ENCODE data around the gene NUP93.

The NUP93 gene

DNA sequence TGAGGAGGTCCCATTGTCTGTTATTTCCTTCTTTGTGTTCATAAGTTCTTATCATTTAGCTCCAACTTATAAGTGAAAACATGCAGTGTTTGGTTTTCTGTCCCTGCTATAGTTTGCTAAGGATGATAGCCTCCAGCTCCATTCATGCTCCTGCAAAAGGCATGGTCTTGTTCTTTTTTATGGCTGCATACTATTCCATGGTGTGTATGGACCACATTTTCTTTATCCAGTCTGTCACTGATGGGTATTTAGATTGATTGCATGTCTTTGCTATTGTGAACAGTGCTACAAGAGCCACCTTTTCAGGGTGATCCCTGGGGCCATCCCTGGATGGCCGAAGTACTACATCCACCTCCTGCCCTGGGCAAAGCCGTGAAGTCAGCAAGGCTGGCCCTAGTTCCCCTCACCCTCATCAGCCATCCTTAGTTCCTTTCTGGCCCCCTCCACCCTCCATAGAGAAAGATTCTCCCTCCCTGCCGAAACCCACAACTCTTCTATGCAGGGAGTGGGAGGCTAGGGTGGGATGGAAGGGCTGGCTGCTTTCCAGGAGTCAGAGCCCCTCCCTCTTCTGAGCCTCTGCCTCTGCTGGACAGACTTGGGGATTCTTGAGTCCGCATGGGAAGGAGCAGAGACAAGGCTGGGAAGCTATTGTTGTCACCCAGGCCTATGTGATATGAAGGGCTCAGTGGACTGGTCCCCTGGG is 39.4 kb upstream of the NUP93 start:
- peak in 1 of 2 donors; percentile 32 for DNase-seq
- peaks cover 0 to 10% (median 0%) of the 10 kb centered on the region in 3 donors for H3K9me3 ChIP-seq
- peaks cover 0 to 3% of the 10 kb centered on the region in 2 donors for H3K27me3 ChIP-seq
- no peak overlapping the region for H3K27ac ChIP-seq
- TF ChIP-seq, protein P1, sequence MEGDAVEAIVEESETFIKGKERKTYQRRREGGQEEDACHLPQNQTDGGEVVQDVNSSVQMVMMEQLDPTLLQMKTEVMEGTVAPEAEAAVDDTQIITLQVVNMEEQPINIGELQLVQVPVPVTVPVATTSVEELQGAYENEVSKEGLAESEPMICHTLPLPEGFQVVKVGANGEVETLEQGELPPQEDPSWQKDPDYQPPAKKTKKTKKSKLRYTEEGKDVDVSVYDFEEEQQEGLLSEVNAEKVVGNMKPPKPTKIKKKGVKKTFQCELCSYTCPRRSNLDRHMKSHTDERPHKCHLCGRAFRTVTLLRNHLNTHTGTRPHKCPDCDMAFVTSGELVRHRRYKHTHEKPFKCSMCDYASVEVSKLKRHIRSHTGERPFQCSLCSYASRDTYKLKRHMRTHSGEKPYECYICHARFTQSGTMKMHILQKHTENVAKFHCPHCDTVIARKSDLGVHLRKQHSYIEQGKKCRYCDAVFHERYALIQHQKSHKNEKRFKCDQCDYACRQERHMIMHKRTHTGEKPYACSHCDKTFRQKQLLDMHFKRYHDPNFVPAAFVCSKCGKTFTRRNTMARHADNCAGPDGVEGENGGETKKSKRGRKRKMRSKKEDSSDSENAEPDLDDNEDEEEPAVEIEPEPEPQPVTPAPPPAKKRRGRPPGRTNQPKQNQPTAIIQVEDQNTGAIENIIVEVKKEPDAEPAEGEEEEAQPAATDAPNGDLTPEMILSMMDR (IDR thresholded peaks at IDR 0.05) = no peak
- intact Hi-C loops (cut with DNase I; ENCODE audit: low total_unique reads) = no loop called here
- H3K4me3 ChIP-seq = no peak overlapping the region
- H3K4me1 ChIP-seq = peaks cover 0 to 7% (median 3%) of the 10 kb centered on the region in 4 donors
- peaks cover 0 to 15% (median 6%) of the 10 kb centered on the region in 3 donors for H3K36me3 ChIP-seq

DNA sequence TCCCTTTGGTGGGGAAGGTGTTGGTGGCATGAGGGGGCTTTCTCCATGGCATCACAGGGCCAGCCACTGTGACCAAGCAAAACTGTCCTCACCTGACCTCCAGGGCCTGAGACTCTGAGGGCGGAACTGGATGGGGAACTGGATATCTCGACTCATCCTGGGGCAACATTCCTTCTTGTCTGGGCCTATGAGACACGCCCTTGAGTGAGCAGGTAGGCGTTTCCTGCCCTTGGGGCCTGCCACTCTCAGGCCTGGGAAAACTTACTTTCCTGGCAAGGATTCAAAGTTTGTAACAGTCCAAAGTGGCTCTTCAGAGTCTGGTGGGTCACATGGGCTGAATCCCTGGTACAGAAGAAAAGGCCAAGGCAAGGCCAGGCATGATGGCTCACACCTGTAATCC is 38.0 kb upstream of the NUP93 start:
- Histone ChIP-seq H3K9me3 (peaks cover 0 to 4% (median 0%) of the 10 kb centered on the region in 3 donors), H3K27ac (no peak overlapping the region), H3K27me3 (peaks cover 0 to 3% of the 10 kb centered on the region in 2 donors), H3K4me3 (no peak overlapping the region), H3K36me3 (peaks cover 0 to 2% (median 0%) of the 10 kb centered on the region in 3 donors), H3K4me1 (no peaks in the 10 kb centered on the region)
- no peak for DNase-seq
- TF ChIP-seq, protein P1 (IDR thresholded peaks at IDR 0.05) = no peak
- intact Hi-C loops (cut with DNase I; ENCODE audit: low total_unique reads) = no loop called here

DNA sequence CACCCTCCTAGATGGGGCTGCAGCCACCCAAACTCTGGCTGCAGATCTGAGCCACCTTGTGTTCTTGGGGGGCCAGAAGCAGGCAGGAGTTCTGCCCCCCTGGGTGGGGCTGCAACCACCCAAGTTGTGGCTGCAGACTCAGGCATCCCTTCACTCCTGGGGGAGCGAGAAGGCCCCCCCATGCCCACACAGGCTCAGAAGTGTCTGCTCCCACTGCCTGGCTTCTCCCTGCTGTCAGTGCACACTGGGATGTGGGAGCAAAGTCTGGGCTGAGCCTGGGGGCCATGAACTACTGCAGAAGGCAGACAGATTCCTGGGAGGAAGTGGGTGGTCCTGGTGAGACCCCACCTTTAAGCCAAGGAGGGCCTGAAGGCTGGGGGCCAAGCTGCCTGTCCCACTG is 34.7 kb upstream of the NUP93 start:
- Histone ChIP-seq H3K27me3 (peaks cover 0 to 3% of the 10 kb centered on the region in 2 donors), H3K4me1 (no peaks in the 10 kb centered on the region), H3K36me3 (no peaks in the 10 kb centered on the region), H3K4me3 (no peak overlapping the region), H3K9me3 (peaks cover 0 to 4% (median 0%) of the 10 kb centered on the region in 3 donors), H3K27ac (no peak overlapping the region)
- TF ChIP-seq, protein P1 (IDR thresholded peaks at IDR 0.05) = no peak
- DNase-seq = no peak
- intact Hi-C loops (cut with DNase I; ENCODE audit: low total_unique reads) = no loop called here

DNA sequence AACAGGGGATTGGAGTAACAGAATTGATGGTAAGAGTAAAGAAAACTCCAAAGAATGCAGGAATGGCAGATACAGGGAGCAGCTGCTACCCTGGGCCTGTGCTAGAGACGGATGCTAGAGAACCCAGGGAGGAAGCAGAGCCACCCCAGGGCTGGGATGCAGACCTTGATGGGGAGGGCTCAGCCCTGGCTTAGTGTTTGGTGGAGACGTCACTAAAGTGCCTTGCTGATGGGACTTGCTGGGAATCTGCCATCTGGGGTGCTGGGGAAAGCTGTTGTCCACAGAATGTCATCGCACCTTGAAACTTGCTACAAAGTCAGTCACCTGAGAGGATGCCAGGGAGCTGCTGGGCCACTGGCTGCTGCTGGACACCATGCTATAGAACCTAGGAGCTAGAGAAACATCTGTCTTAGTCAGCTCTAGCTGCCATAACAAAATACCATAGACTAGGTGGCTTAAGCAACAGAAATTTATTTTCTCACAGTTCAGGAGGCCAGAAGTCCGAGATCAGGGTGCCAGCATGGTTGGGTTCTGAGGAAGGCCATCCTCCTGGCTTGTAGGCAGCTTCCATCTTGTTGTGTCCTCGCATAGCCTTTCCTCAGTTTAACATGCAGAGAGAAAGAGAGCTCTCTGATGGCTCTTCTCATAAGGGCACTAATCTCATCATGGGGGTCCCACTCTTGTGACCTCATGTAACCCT is 32.3 kb upstream of the NUP93 start:
- H3K4me3 ChIP-seq = no peak overlapping the region
- TF ChIP-seq, protein P1 (IDR thresholded peaks at IDR 0.05) = no peak
- no peak for DNase-seq

DNA sequence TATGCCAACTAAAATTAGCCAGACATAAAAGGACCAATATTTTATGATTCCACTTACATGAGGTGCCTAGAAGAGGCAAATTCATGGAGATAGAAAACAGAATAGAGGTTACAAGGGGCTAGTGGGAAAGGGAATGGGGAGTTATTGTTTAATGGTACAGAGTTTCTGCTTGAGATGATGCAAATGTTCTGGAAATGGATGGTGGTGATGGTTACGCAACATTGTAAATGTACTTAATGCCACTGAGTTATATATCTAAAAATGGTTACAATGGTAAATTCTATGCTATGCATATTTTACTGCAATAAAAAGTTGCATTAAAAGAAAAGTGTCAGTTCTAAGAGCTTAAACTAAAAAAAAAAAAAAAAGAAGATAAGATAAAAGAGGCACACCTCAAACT is 29.7 kb upstream of the NUP93 start:
- H3K9me3 ChIP-seq = peaks cover 0 to 4% (median 0%) of the 10 kb centered on the region in 3 donors
- DNase-seq = no peak
- peaks cover 0 to 4% (median 0%) of the 10 kb centered on the region in 4 donors for H3K4me1 ChIP-seq
- intact Hi-C loops (cut with DNase I; ENCODE audit: low total_unique reads) = loop anchor here (5.0 kb wide), 4 partner anchors 33 to 183 kb away; partner anchors contain the start of genes MT1G and MT1H
- no peak overlapping the region for H3K4me3 ChIP-seq
- peaks cover 0 to under 1% of the 10 kb centered on the region in 2 donors for H3K27me3 ChIP-seq
- TF ChIP-seq, protein P1 (IDR thresholded peaks at IDR 0.05) = no peak
- H3K27ac ChIP-seq = no peak overlapping the region
- no peaks in the 10 kb centered on the region for H3K36me3 ChIP-seq

More for the DNA sequence above, 32.3 kb upstream of the NUP93 start:
- peaks cover 0 to 4% (median 0%) of the 10 kb centered on the region in 4 donors for H3K4me1 ChIP-seq
- peaks cover 0 to 3% of the 10 kb centered on the region in 2 donors for H3K27me3 ChIP-seq
- intact Hi-C loops (cut with DNase I; ENCODE audit: low total_unique reads) = no loop called here
- no peak overlapping the region for H3K27ac ChIP-seq
- peaks cover 0 to 4% (median 0%) of the 10 kb centered on the region in 3 donors for H3K9me3 ChIP-seq
- H3K36me3 ChIP-seq = no peaks in the 10 kb centered on the region

All from tibial artery (tissue), 4 donors.